ENCODE results near the gene TBC1D14. TPM values are rescaled to one million over a fixed set of nuclear protein-coding genes. Genes with fewer than 3 reads are reported as not detected.

Gene TBC1D14
- total and polyA plus RNA-seq, 10 of the 15 experiments (the other 5 are each of a cell fraction or from before 2014, with no cell fraction given) = 0.87 to 39.3 (median 30.1) TPM

DNA sequence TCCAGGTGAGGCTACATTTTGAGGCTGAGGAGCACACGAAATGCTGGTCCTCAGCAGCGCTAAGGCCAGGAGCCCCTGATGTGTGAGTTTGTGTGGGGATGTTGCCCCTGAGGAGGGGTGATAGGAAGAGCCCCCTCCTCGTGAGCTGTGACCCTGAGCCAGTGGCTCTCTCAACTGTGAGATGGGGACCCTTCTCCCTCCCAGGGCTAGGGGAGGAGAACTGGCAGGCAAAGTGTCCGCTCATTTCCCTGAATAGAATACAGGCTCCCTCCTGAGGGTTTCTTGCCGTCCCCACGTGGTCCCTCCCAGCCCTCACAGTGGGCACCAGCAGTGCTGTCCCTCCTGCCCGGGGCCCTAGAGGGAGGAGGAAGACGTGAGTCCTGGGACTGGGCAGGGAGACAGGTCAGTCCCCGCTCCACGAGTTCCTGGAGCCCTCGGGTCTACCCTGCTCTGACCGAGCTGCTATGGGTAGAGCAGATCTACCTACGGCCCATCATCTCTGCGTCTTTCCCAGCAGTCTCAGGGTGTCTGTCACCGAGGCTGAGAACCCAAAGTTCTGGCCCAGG is 21.0 kb upstream of the TBC1D14 start (continued):
- TF ChIP-seq, protein P1, sequence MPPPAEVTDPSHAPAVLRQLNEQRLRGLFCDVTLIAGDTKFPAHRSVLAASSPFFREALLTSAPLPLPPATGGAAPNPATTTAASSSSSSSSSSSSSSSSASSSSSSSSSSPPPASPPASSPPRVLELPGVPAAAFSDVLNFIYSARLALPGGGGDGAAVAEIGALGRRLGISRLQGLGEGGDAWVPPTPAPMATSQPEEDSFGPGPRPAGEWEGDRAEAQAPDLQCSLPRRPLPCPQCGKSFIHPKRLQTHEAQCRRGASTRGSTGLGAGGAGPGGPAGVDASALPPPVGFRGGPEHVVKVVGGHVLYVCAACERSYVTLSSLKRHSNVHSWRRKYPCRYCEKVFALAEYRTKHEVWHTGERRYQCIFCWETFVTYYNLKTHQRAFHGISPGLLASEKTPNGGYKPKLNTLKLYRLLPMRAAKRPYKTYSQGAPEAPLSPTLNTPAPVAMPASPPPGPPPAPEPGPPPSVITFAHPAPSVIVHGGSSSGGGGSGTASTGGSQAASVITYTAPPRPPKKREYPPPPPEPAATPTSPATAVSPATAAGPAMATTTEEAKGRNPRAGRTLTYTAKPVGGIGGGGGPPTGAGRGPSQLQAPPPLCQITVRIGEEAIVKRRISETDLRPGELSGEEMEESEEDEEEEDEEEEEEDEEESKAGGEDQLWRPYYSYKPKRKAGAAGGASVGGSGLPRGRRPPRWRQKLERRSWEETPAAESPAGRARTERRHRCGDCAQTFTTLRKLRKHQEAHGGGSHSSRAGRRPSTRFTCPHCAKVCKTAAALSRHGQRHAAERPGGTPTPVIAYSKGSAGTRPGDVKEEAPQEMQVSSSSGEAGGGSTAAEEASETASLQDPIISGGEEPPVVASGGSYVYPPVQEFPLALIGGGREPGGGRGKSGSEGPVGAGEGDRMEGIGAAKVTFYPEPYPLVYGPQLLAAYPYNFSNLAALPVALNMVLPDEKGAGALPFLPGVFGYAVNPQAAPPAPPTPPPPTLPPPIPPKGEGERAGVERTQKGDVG (CRISPR knock-in tag; IDR thresholded peaks at IDR 0.05) = no peak
- TF ChIP-seq, protein P2, sequence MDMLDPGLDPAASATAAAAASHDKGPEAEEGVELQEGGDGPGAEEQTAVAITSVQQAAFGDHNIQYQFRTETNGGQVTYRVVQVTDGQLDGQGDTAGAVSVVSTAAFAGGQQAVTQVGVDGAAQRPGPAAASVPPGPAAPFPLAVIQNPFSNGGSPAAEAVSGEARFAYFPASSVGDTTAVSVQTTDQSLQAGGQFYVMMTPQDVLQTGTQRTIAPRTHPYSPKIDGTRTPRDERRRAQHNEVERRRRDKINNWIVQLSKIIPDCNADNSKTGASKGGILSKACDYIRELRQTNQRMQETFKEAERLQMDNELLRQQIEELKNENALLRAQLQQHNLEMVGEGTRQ (IDR thresholded peaks at IDR 0.05; ENCODE audit: borderline replicate concordance, low read depth, low read length) = no peak
- TF ChIP-seq SUZ12 (IDR thresholded peaks at IDR 0.05; ENCODE audit: unreplicated experiment) = no peak
- no peak for TF ChIP-seq ATF7 (IDR thresholded peaks at IDR 0.05; ENCODE audit: low read depth)
- no peak for TF ChIP-seq TCF7 (IDR thresholded peaks at IDR 0.05; ENCODE audit: borderline replicate concordance)
- no peak for TF ChIP-seq JUND (IDR thresholded peaks at IDR 0.05; ENCODE audit: low read depth, low read length)

DNA sequence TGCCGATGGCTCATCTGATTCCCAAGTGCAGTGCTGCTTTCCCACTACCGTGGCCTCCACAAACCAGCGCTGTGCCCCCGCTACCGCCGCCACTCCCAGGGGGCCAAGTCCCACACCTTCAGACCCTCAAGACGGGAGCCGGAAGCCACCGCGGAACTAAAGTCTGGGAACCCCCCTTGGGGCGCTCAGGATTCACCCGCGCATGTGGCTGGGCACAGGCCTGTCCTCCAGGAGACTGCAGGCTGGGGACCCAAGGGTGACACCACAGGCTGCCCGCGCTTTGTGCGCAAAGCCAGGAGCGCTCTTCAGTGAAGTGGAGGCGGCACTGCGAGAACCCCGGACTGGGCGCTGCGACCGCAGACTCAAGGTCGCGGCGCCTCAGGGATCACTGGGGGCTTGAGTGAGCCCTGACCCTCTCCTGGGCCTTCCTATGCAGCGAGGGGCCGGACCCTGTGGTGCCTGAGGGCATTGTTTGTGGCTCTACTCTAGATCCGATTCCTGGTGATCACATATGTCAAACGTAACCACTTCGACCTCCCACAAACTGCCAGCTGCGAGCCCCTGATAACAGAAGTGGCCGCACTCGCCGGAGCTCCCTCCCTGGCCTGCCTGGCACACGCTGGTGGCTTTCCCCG is 20.4 kb upstream of the TBC1D14 start:
- peaks cover 11% of the 10 kb centered on the region for H3K4me1 ChIP-seq (ENCODE audit: control insufficient read depth, insufficient read depth, low read length)
- ChIA-PET RAD21 (ENCODE audit: unreplicated experiment) (no interaction called here), CTCF (interaction anchor here (0.6 to 6.6 kb wide), 2 partner anchors 9 to 171 kb away, joined by 3 to 64 read pairs; partner anchors contain the start of gene BLOC1S4), POLR2A (no interaction called here), SMC1A (ENCODE audit: uncharacterized antibody, unreplicated experiment) (no interaction called here)
- BruUV-seq (replicated peaks) = no TSS peak
- no peak overlapping the region for H3K27ac ChIP-seq (ENCODE audit: control insufficient read depth, insufficient read depth)
- no peak for ATAC-seq
- in situ Hi-C loops (cut with MboI) (no loop called here), intact Hi-C loops (cut with micrococcal nuclease; ENCODE audit: unreplicated experiment) (no loop called here)
- no peak overlapping the region for H2AFZ ChIP-seq (ENCODE audit: control insufficient read depth, low read depth, low read length)
- H3K27me3 ChIP-seq (replicated peaks in 1 of 2; ENCODE audit: control insufficient read depth in 2 of 2, insufficient read depth in 2 of 2, low read length in 1 of 2) = no peaks in the 10 kb centered on the region
- H4K20me1 ChIP-seq (ENCODE audit: control insufficient read depth, insufficient read depth) = no peaks in the 10 kb centered on the region
- no peak overlapping the region for H3K9ac ChIP-seq (ENCODE audit: control insufficient read depth, insufficient read depth, low read length)
- no peaks in the 10 kb centered on the region for H3K79me2 ChIP-seq (ENCODE audit: control insufficient read depth, insufficient read depth, low read length)
- peaks cover 9% of the 10 kb centered on the region; the same call in 1 of the 3 replicates for H3K9me3 ChIP-seq (replicated peaks; ENCODE audit: control insufficient read depth, insufficient read depth, low read length)
- no peak overlapping the region for H3K4me3 ChIP-seq
- no peaks in the 10 kb centered on the region for H3K36me3 ChIP-seq (ENCODE audit: control insufficient read depth in 2 of 2, insufficient read depth in 2 of 2, low read length in 1 of 2)
- WGBS (ENCODE audit: insufficient coverage, insufficient replicate concordance, low lambda C conversion rate, missing lambda C conversion rate) = 90% methylated on average over 37 of the region's 37 CpGs
- H3K4me2 ChIP-seq (ENCODE audit: control insufficient read depth, insufficient read depth) = no peak overlapping the region
- FAIRE-seq = no peak
- DNase-seq (ENCODE audit: low read depth, low spot score) = no peak
- TF ChIP-seq SUZ12 (IDR thresholded peaks at IDR 0.05; ENCODE audit: unreplicated experiment) = no peak
- TF ChIP-seq EZH2 (IDR thresholded peaks at IDR 0.05; ENCODE audit: borderline replicate concordance, control insufficient read depth, low read depth, low read length) = no peak
- TF ChIP-seq, protein P3, sequence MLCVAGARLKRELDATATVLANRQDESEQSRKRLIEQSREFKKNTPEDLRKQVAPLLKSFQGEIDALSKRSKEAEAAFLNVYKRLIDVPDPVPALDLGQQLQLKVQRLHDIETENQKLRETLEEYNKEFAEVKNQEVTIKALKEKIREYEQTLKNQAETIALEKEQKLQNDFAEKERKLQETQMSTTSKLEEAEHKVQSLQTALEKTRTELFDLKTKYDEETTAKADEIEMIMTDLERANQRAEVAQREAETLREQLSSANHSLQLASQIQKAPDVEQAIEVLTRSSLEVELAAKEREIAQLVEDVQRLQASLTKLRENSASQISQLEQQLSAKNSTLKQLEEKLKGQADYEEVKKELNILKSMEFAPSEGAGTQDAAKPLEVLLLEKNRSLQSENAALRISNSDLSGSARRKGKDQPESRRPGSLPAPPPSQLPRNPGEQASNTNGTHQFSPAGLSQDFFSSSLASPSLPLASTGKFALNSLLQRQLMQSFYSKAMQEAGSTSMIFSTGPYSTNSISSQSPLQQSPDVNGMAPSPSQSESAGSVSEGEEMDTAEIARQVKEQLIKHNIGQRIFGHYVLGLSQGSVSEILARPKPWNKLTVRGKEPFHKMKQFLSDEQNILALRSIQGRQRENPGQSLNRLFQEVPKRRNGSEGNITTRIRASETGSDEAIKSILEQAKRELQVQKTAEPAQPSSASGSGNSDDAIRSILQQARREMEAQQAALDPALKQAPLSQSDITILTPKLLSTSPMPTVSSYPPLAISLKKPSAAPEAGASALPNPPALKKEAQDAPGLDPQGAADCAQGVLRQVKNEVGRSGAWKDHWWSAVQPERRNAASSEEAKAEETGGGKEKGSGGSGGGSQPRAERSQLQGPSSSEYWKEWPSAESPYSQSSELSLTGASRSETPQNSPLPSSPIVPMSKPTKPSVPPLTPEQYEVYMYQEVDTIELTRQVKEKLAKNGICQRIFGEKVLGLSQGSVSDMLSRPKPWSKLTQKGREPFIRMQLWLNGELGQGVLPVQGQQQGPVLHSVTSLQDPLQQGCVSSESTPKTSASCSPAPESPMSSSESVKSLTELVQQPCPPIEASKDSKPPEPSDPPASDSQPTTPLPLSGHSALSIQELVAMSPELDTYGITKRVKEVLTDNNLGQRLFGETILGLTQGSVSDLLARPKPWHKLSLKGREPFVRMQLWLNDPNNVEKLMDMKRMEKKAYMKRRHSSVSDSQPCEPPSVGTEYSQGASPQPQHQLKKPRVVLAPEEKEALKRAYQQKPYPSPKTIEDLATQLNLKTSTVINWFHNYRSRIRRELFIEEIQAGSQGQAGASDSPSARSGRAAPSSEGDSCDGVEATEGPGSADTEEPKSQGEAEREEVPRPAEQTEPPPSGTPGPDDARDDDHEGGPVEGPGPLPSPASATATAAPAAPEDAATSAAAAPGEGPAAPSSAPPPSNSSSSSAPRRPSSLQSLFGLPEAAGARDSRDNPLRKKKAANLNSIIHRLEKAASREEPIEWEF (IDR thresholded peaks at IDR 0.05; ENCODE audit: insufficient replicate concordance, low read depth, low read length) = no peak
- TF ChIP-seq HDAC6 (IDR thresholded peaks at IDR 0.05; ENCODE audit: unreplicated experiment) = no peak
- no peak for TF ChIP-seq HDAC2 (IDR thresholded peaks at IDR 0.05)
